Stimulated activated memory B cell treated with anti-CD40 and anti-IgM and Interleukin-4, amounts not matched to agents 10 μg/mL and 1 μg/mL and 100 μg/mL, for 72 hours (primary cell): ENCODE results near the gene TUBB1.

Experiments used
- ATAC-seq: fragments of 150-1000 bp; cut with Tn5 transposase; 2 replicates; pipeline ENCODE4 v1.10.0; 2021
- H3K27ac Mint-ChIP-seq: one replicate; pipeline ENCODE4 v1.8.0; 2022; ENCODE audit warnings: mild to moderate bottlenecking, mixed read lengths
- H3K27me3 Mint-ChIP-seq: one replicate; pipeline ENCODE4 v1.8.0; 2022; ENCODE audit warnings: mixed read lengths
- H3K36me3 Mint-ChIP-seq: one replicate; pipeline ENCODE4 v1.8.0; 2022; ENCODE audit warnings: mixed read lengths
- H3K4me1 Mint-ChIP-seq: one replicate; pipeline ENCODE4 v1.8.0; 2022; ENCODE audit warnings: mixed read lengths
- H3K4me3 Mint-ChIP-seq: one replicate; pipeline ENCODE4 v1.8.0; 2022; ENCODE audit warnings: mild to moderate bottlenecking, moderate library complexity, mixed read lengths
- H3K9me3 Mint-ChIP-seq: one replicate; pipeline ENCODE4 v1.8.0; 2022; ENCODE audit warnings: mixed read lengths

Gene TUBB1

DNA sequence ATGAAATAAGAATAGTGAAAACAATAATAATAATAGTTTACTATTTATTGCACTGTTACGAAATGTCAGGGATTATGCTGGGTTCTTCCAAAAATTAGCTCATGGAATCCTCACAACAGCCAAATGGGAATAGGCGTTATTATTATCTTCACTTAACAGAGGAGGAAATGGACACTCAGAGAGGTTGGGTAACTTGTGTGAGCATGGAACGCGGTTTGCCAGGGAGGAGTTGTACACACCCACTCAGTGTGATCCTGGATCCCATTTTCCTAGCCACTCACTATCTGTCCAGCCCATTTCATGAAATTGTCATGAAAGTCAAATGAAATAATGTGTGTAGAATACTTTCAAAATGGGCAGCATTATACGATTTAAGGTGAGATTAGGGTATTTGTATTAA lies 33.6 kb upstream of the TUBB1 start:
- ATAC-seq, result no peak
- H3K36me3 Mint-ChIP-seq, result peaks cover 53% of the 10 kb centered on the region

DNA sequence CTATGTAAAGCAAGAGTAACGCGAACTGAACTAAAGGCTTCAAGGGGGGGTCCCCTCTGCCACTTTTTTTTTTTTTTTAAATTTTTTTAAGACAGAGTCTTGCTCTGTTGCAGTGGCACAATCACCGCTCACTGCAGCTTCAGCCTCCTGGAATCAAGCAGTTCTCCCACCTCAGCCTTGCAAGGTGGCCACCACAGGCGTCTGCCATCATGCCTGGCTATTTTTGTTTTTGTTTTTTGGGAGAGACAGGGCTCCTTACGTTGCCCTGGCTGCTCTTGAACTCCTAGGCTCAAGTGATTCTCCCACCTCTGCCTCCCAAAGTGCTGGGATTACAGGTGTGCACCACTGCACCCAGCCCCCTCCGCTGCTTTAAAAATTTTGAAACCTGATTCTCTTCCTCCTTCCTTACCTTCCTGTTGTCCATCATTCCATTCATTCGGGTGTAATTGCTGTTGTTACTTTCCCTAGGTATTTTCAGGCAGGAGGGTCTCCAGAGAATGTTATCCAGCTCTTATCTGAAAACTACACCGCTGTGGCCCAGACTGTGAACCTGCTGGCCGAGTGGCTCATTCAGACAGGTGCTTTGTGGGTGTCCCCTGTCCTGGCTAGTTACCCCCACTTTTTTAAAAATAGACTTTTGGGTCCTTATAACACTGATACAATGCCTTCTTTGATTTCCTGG lies 32.8 kb upstream of the TUBB1 start:
- H3K27ac Mint-ChIP-seq, result peak overlapping the region; percentile 46

More for the DNA sequence above, 33.6 kb upstream of the TUBB1 start:
- Mint-ChIP-seq H3K4me1 (peaks cover 50% of the 10 kb centered on the region), H3K4me3 (no peak overlapping the region), H3K9me3 (no peaks in the 10 kb centered on the region), H3K27me3 (no peaks in the 10 kb centered on the region), H3K27ac (no peak overlapping the region)

DNA sequence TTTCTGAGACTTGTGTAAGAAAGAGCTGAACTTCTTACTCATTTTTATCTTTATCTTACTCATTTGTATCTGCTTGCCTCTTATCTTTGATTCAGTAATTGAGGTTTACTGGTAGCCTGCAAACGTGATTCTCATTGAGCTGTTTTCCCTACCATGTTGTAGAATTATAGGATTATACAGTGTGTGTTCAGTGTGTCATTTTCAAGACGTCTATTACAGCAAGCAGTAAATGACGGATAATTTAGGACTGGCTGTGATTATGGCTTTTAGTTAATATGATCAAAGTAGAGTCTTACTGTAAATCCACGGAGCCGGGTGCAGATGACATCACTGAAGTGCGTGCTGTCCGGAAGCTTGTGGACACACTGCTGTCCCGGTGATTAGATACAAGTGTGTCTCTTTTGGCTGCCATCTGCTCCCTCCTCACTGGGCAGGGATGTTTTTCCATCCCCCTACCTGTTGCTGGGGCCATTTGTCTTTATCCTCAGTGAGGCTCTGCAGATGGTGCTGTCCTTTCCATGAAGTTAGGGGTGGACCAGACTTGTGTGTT lies 32.2 kb upstream of the TUBB1 start:
- ATAC-seq, result no peak
- peak overlapping the region; percentile 46 for H3K27ac Mint-ChIP-seq
- H3K9me3 Mint-ChIP-seq, result no peaks in the 10 kb centered on the region

More for the DNA sequence above, 32.8 kb upstream of the TUBB1 start:
- H3K4me3 Mint-ChIP-seq, result no peak overlapping the region
- no peaks in the 10 kb centered on the region for H3K9me3 Mint-ChIP-seq
- peaks cover 61% of the 10 kb centered on the region for H3K36me3 Mint-ChIP-seq
- ATAC-seq, result no peak
- peaks cover 50% of the 10 kb centered on the region for H3K4me1 Mint-ChIP-seq
- no peaks in the 10 kb centered on the region for H3K27me3 Mint-ChIP-seq

DNA sequence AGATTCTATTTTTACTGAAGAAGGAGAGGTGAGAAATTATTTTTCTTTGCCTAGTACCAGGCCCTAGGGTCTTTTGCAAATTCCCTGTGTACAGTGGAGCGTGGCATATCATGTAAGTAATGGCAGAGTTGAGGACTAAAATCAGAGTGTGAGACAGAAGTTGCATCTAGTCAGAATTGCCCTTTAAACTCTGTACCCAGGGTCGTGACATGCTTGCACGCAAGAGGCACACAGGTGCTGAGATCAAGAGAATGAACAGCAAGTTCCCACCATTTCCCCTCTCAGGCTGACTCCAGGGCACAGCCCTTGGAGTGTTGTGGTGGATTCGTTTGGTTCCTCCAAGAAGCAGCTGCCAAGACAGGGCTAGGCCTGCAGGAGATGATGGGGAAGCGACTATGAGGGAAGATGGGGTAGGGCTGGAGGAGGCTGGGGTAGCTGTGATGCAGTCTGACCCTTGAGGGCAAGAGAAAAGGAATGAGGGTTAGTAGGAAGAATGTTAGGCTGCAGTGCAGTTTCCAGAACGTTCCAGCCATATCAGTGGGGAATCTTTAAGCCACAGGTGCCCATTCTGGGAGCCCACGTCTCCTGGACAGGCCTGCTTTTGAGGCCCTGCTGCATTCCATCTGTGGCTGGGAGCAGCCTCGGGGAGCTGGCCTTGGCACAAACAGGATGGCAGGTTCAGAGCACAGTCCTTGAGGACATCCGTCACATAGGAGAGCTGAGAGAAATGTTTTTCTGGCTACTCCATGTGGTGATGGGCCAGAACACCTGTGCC lies 31.3 kb upstream of the TUBB1 start:
- Mint-ChIP-seq H3K9me3 (no peaks in the 10 kb centered on the region), H3K27ac (no peak overlapping the region), H3K27me3 (no peaks in the 10 kb centered on the region), H3K36me3 (peaks cover 74% of the 10 kb centered on the region), H3K4me3 (no peak overlapping the region), H3K4me1 (peaks cover 46% of the 10 kb centered on the region)
- ATAC-seq, result no peak

More for the DNA sequence above, 32.2 kb upstream of the TUBB1 start:
- no peaks in the 10 kb centered on the region for H3K27me3 Mint-ChIP-seq
- peaks cover 66% of the 10 kb centered on the region for H3K36me3 Mint-ChIP-seq
- H3K4me3 Mint-ChIP-seq, result no peak overlapping the region
- H3K4me1 Mint-ChIP-seq, result peaks cover 49% of the 10 kb centered on the region

DNA sequence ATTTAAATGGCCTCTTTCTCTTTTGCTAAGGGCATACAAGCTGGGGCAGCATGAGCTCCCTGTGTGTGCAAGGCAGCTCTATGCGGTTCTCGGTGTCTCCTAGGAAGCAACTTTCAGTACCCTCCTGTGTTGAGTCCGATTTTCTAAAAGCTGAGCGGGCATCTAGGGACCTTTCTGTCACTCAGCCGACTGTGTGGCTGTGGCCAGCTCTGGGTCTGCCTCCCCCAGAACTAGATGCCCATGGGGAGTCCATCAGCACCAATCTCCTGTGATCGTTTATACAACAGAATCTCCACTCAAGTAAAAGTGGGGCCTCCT lies 30.7 kb upstream of the TUBB1 start:
- Mint-ChIP-seq H3K27me3 (no peaks in the 10 kb centered on the region), H3K9me3 (no peaks in the 10 kb centered on the region), H3K36me3 (peaks cover 78% of the 10 kb centered on the region), H3K27ac (no peak overlapping the region), H3K4me1 (peaks cover 49% of the 10 kb centered on the region), H3K4me3 (no peak overlapping the region)
- ATAC-seq, result no peak

DNA sequence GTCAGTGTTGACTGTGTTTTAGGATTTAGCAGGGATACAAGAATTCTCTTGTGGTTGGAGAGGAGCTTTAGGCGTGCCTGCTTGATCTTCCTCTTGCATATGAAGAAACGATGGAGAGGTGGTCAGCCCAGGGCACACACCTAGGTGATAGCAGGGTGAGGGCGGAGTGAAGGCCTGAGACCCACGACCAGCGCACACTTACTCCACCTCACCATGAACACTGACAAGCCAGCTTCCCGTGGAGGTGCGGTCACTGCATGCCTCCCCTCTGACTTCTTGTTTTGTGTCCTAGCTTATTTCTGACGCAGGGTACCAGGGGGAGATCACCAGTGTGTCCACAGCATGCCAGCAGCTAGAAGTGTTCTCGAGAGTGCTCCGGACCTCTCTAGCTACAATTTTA lies 30.0 kb upstream of the TUBB1 start:
- H3K4me1 Mint-ChIP-seq, result peaks cover 49% of the 10 kb centered on the region
- no peak overlapping the region for H3K27ac Mint-ChIP-seq
- H3K9me3 Mint-ChIP-seq, result no peaks in the 10 kb centered on the region
- ATAC-seq, result no peak
- peaks cover 81% of the 10 kb centered on the region for H3K36me3 Mint-ChIP-seq
- H3K4me3 Mint-ChIP-seq, result no peak overlapping the region
- no peaks in the 10 kb centered on the region for H3K27me3 Mint-ChIP-seq

DNA sequence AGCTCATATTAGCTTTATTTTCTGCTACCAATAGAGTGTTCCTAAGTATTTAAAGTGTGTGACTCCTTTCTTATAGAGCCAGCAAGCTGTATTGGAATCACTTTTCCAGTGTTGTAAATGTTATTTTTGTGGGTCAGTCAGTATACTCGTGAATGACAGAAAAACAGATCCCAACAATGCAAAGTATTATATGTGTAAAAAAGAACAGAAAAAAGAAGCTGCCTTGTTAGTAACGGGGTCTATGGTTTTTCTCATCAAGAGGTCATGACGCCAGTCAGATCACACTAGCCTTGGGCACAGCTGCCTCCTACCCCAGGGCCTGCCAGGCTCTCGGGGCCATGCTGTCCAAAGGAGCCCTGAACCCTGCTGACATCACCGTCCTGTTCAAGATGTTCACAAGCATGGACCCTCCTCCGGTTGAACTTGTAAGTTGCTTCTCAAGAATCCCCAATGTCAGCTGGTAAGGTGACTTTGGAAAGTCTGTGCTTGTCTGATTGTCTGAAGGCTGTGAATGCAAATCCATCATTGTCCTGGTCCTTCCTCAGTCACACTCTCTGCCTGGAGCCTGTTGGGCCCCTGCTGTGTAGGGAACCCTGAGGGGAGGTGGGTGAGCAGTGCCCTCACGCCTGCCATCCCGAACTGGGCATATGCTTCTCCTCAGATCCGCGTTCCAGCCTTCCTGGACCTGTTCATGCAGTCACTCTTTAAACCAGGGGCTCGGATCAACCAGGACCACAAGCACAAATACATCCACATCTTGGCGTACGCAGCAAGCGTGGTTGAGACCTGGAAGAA lies 28.4 kb upstream of the TUBB1 start:
- peaks cover 49% of the 10 kb centered on the region for H3K4me1 Mint-ChIP-seq
- no peak overlapping the region for H3K4me3 Mint-ChIP-seq
- no peaks in the 10 kb centered on the region for H3K27me3 Mint-ChIP-seq
- peaks cover 90% of the 10 kb centered on the region for H3K36me3 Mint-ChIP-seq
- no peak overlapping the region for H3K27ac Mint-ChIP-seq
- no peak for ATAC-seq
- H3K9me3 Mint-ChIP-seq, result no peaks in the 10 kb centered on the region

DNA sequence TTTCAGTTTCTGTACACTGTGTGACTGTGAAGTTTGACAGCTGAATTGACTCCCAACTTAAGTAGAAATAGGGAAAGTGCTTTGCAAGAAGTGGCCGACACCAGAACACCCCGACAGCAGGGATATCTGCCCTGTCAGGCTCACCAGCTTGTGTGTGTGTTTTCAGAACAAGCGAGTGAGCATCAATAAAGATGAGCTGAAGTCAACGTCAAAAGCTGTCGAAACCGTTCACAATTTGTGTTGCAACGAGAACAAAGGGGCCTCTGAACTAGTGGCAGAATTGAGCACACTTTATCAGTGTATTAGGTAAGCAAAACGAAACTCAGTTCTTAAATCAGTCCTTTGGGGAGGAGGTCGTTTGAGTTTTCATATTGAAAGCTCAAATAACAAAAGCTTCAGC lies 27.5 kb upstream of the TUBB1 start:
- H3K36me3 Mint-ChIP-seq, result peaks cover 91% of the 10 kb centered on the region
- no peak for ATAC-seq
- H3K4me3 Mint-ChIP-seq, result no peak overlapping the region
- H3K4me1 Mint-ChIP-seq, result peaks cover 51% of the 10 kb centered on the region
- no peaks in the 10 kb centered on the region for H3K9me3 Mint-ChIP-seq
- H3K27ac Mint-ChIP-seq, result no peak overlapping the region
- no peaks in the 10 kb centered on the region for H3K27me3 Mint-ChIP-seq

DNA sequence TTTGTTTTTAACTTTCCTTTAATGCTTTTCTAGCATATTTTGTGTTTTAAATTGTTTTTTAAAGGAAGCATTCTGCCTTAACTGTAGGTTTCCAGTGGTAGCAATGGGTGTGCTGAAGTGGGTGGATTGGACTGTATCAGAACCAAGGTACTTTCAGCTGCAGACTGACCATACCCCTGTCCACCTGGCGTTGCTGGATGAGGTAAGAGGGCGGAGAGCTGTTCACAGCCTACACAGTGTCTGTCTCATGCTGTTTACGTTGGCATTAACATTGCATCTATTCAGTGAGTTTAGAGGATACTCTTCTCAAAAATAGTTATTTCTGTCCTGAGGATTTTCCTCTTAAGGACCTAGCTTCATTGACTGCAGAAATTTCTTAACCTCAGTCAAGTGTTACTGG lies 26.3 kb upstream of the TUBB1 start:
- Mint-ChIP-seq H3K27ac (peak overlapping the region; percentile 36), H3K36me3 (peaks cover 90% of the 10 kb centered on the region), H3K4me3 (no peak overlapping the region), H3K27me3 (no peaks in the 10 kb centered on the region), H3K4me1 (peaks cover 51% of the 10 kb centered on the region), H3K9me3 (no peaks in the 10 kb centered on the region)
- peak; percentile 17 for ATAC-seq

DNA sequence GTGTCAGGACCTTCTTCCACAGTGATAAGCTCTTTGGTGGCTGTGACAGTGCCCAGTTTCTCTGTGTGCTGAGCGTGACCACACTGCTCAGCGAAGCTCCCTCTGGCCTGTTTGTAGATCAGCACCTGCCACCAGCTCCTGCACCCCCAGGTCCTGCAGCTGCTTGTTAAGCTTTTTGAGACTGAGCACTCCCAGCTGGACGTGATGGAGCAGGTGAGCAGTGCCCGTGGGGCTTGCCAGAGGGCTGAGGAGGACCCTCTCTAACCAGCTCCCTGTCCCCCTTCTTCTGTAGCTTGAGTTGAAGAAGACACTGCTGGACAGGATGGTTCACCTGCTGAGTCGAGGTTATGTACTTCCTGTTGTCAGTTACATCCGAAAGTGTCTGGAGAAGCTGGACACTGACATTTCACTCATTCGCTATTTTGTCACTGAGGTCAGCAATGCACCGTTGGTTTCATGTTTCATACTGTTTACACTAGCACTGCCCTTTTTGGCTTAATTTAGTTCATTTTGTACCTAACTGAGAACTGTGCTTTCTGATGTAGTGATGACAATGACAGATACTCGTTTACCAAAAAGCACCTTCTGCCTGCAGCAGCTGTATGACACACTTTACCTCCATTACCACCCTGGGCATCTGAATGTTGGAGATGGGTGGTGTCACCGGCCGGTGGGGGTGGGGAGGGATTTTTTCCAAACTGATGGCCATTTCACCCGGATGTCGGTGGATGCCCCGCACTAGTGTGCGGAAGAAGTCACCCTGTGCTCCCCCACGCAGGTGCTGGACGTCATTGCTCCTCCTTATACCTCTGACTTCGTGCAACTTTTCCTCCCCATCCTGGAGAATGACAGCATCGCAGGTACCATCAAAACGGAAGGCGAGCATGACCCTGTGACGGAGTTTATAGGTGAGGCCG lies 25.6 kb upstream of the TUBB1 start:
- Mint-ChIP-seq H3K9me3 (no peaks in the 10 kb centered on the region), H3K27me3 (no peaks in the 10 kb centered on the region), H3K36me3 (peaks cover 91% of the 10 kb centered on the region), H3K4me3 (no peak overlapping the region), H3K4me1 (peaks cover 49% of the 10 kb centered on the region), H3K27ac (peak overlapping the region; percentile 36)
- ATAC-seq, result peak; percentile 60

DNA sequence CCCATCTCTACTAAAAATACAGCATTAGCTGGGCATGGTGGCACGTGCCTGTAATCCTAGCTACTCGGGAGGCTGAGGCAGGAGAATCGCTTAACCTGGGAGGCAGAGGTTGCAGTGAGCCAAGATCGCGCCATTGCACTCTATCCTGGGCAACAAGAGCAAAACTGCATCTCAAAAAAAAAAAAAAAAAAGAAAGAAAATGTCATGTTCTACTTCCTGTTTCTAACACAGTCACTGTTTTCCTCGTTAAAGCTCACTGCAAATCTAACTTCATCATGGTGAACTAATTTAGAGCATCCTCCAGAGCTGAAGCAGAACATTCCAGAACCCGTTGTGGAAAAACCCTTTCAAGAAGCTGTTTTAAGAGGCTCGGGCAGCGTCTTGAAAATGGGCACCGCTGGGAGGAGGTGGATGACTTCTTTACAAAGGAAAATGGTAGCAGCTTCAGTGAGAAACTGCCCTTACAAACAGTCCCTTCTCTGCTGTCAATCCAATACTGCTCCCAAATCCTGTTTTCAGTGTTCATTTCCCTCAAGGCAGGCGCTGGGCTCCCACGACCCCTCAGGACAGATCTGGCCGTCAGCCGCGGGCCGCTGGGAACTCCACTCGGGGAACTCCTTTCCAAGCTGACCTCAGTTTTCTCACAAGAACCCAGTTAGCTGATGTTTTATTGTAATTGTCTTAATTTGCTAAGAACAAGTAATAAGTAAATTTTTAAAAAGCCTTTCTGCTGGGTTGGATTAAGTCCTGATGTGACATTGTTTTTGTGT lies 24.7 kb upstream of the TUBB1 start:
- ATAC-seq, result no peak
- Mint-ChIP-seq H3K9me3 (no peaks in the 10 kb centered on the region), H3K27me3 (no peaks in the 10 kb centered on the region), H3K27ac (peak overlapping the region; percentile 36), H3K4me3 (no peak overlapping the region), H3K4me1 (peaks cover 53% of the 10 kb centered on the region), H3K36me3 (peaks cover 91% of the 10 kb centered on the region)

DNA sequence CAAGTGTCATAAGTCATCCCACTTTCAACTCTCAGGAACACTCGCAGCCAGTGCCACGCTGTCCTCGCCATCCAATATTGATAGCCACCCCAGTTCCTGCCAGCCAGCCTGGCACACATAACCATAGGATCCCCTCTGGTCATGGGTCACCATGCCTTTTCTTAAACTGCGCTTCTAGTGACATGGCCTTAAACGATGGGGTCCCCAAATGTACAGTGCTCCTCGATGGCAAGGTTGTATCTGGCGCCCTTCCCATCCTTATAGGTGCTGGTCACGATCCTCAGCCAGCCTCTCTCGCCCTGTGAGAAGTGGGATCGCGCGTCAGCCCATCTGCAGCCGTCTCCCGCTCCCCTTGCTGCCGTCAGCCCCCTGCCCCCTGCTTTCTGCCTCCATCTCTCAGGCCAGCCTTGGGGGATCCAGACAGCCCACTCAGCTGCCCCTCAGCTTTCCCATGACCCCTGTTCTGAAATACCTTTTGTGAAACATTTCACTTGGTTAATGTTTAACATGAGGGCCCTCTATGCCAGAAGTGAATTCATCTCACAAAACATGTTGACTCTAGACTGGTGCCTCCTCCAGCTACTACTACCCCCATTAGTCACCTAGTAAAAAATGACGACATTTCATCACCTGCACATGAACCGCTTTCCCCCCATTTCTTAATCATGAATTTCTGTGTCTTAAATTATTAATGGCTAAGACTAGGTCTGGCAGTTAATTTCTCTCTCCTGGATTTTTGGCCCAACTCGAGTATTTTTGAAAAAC lies 23.6 kb upstream of the TUBB1 start:
- Mint-ChIP-seq H3K4me3 (peak overlapping the region; percentile 20), H3K36me3 (peaks cover 88% of the 10 kb centered on the region), H3K27ac (peak overlapping the region; percentile 36), H3K9me3 (no peaks in the 10 kb centered on the region), H3K27me3 (no peaks in the 10 kb centered on the region), H3K4me1 (peaks cover 57% of the 10 kb centered on the region)
- ATAC-seq, result no peak

DNA sequence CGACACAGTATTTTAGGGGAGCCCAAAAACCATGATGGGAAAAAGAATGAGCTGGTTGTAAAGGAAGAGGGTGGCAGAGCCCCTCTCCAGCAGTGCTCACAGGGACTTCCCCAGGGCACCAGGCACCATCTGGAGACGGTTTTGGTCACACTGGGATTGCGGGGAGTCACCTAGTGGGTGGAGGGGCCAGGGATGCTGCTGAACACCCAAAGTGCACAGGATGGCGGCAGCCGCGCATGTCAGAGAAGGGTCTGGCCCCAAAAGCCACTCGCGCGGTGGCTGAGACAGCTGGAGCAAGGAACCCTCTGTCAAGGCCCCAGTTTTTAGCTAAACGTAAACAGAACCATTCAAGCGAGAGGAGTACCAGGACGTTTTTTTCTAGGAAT lies 23.0 kb upstream of the TUBB1 start:
- ATAC-seq, result no peak
- Mint-ChIP-seq H3K27me3 (no peaks in the 10 kb centered on the region), H3K4me1 (peaks cover 59% of the 10 kb centered on the region), H3K4me3 (no peak overlapping the region), H3K36me3 (peaks cover 85% of the 10 kb centered on the region), H3K9me3 (no peaks in the 10 kb centered on the region), H3K27ac (peak overlapping the region; percentile 36)
